ENCODE results near the gene GLRA2. TPM values are rescaled to one million over a fixed set of nuclear protein-coding genes. Genes with fewer than 3 reads are reported as not detected.

Gene GLRA2
- total RNA-seq, 3 donors from 2014 or later (not counting 1 experiment from before 2014, with no cell fraction given) = not detected

DNA sequence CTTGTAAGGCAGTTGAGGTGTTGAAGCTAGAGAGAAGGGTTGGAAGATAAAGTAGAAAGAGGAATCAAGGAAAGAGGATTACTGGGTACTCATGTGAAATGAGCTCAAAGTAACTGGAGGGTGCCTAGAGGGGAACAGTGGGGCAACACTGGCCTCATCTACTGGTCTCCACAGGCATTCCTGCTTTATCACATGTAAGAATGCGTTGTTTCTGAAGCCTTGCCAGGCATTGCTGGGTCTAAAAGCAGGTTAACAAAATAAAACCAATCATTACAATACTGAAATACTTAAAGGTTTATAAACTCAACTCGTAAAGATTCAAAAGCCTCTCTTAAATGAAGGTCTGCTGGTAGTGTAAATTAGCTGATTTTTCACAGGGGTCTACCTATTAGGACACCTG, 247.6 kb downstream of the GLRA2 start:
- Histone ChIP-seq H3K4me1 (ENCODE audit: control insufficient read depth, insufficient read depth, low read length) (no peaks in the 10 kb centered on the region), H3K4me3 (ENCODE audit: low read length) (no peak overlapping the region), H3K9me3 (ENCODE audit: control insufficient read depth, insufficient read depth, low read length) (no peaks in the 10 kb centered on the region), H3K36me3 (ENCODE audit: control insufficient read depth, insufficient read depth, low read length) (no peaks in the 10 kb centered on the region), H3K27me3 (ENCODE audit: control insufficient read depth, insufficient read depth, low read length) (no peaks in the 10 kb centered on the region), H3K27ac (ENCODE audit: low read length) (no peak overlapping the region)
- 83% methylated on average over 1 of the region's 2 CpGs for WGBS (ENCODE audit: insufficient coverage)
- Mint-ChIP-seq H3K27me3 (ENCODE audit: low read depth in 2 of 2) (no peaks in the 10 kb centered on the region), H3K9me3 (peaks cover 2 to 4% of the 10 kb centered on the region in 2 donors), H3K4me3 (no peak overlapping the region), H3K27ac (no peak overlapping the region), H3K36me3 (no peaks in the 10 kb centered on the region), H3K4me1 (no peaks in the 10 kb centered on the region)
- TF ChIP-seq, protein P1, sequence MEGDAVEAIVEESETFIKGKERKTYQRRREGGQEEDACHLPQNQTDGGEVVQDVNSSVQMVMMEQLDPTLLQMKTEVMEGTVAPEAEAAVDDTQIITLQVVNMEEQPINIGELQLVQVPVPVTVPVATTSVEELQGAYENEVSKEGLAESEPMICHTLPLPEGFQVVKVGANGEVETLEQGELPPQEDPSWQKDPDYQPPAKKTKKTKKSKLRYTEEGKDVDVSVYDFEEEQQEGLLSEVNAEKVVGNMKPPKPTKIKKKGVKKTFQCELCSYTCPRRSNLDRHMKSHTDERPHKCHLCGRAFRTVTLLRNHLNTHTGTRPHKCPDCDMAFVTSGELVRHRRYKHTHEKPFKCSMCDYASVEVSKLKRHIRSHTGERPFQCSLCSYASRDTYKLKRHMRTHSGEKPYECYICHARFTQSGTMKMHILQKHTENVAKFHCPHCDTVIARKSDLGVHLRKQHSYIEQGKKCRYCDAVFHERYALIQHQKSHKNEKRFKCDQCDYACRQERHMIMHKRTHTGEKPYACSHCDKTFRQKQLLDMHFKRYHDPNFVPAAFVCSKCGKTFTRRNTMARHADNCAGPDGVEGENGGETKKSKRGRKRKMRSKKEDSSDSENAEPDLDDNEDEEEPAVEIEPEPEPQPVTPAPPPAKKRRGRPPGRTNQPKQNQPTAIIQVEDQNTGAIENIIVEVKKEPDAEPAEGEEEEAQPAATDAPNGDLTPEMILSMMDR (IDR thresholded peaks at IDR 0.05) = no peak
- DNase-seq = no peak
- ATAC-seq = no peak
- intact Hi-C loops (cut with micrococcal nuclease) = no loop called here

DNA sequence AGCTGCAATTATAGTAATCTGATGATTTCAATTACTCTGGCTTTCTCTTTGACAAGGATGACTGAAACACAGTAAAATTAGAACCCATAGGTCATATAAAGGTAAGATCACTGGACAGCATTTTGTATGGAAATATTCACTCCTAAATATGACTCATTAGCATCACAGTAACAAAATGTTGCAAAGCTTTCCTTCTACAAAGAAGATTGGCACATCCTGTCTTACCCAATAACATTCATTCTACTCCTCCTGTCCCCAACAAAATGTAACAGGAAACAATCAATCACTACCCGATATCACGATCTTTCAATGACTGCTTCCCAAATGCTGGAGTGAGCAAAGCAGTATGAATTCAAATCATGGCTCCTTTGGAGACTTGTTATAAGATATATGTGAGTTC, 248.2 kb downstream of the GLRA2 start:
- Histone ChIP-seq H3K36me3 (ENCODE audit: control insufficient read depth, insufficient read depth, low read length) (no peaks in the 10 kb centered on the region), H3K4me3 (ENCODE audit: low read length) (no peak overlapping the region), H3K27ac (ENCODE audit: low read length) (no peak overlapping the region), H3K27me3 (ENCODE audit: control insufficient read depth, insufficient read depth, low read length) (no peaks in the 10 kb centered on the region), H3K9me3 (ENCODE audit: control insufficient read depth, insufficient read depth, low read length) (no peaks in the 10 kb centered on the region), H3K4me1 (ENCODE audit: control insufficient read depth, insufficient read depth, low read length) (no peaks in the 10 kb centered on the region)
- no peaks in the 10 kb centered on the region for H3K4me1 Mint-ChIP-seq
- H3K27me3 Mint-ChIP-seq (ENCODE audit: low read depth in 2 of 2) = no peaks in the 10 kb centered on the region
- peaks cover 2 to 4% of the 10 kb centered on the region in 2 donors for H3K9me3 Mint-ChIP-seq
- ATAC-seq = no peak
- WGBS (ENCODE audit: insufficient coverage) = 45% methylated on average over 2 of the region's 2 CpGs
- no peak for DNase-seq
- H3K27ac Mint-ChIP-seq = no peak overlapping the region
- TF ChIP-seq, protein P1 (IDR thresholded peaks at IDR 0.05) = no peak
- intact Hi-C loops (cut with micrococcal nuclease) = no loop called here
- H3K36me3 Mint-ChIP-seq = no peaks in the 10 kb centered on the region
- no peak overlapping the region for H3K4me3 Mint-ChIP-seq

DNA sequence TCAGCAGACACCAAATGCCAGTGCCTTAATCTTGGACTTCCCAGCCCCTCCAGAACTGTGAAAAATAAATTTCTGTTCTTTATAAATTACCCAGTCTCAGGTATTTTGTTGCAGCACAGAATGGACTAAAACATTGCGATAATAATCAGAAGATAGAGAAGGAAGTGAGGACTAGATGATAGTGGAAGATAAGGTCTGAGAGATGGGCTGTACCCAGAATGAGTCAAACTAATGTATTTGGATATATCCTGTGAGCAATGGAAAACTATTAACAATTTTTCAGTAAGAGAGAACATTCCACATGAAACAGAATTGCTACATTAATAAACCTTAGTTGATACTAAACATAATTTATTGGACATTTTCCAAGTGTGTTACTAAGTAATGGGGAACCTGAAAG, 250.2 kb downstream of the GLRA2 start:
- Histone ChIP-seq H3K36me3 (ENCODE audit: control insufficient read depth, insufficient read depth, low read length) (no peaks in the 10 kb centered on the region), H3K4me1 (ENCODE audit: control insufficient read depth, insufficient read depth, low read length) (no peaks in the 10 kb centered on the region), H3K9me3 (ENCODE audit: control insufficient read depth, insufficient read depth, low read length) (no peaks in the 10 kb centered on the region), H3K27ac (ENCODE audit: low read length) (no peak overlapping the region), H3K4me3 (ENCODE audit: low read length) (no peak overlapping the region), H3K27me3 (ENCODE audit: control insufficient read depth, insufficient read depth, low read length) (no peaks in the 10 kb centered on the region)
- intact Hi-C loops (cut with micrococcal nuclease) = no loop called here
- Mint-ChIP-seq H3K36me3 (no peaks in the 10 kb centered on the region), H3K4me3 (no peak overlapping the region), H3K9me3 (peaks cover 2 to 4% of the 10 kb centered on the region in 2 donors), H3K27ac (no peak overlapping the region), H3K4me1 (no peaks in the 10 kb centered on the region), H3K27me3 (ENCODE audit: low read depth in 2 of 2) (no peaks in the 10 kb centered on the region)
- ATAC-seq (no peak), DNase-seq (no peak)
- TF ChIP-seq, protein P1 (IDR thresholded peaks at IDR 0.05) = no peak
- no CpG with 5 or more reads among the region's 1 CpG for WGBS (ENCODE audit: insufficient coverage)
